HG02943 (cell line): ENCODE data around the gene KCND2.

Source experiments
- ATAC-seq: cut with Tn5 transposase; IDR thresholded peaks from one replicate; pipeline ENCODE4 v1.9.1; 2021; ENCODE audit warnings: mild to moderate bottlenecking, low read depth, moderate library complexity; ENCODE audit not compliant: unreplicated experiment

The KCND2 gene

GRCh38 chr7:120404042-120404441 lies 131.1 kb downstream of the KCND2 start:
- ATAC-seq = peak; percentile 43

GRCh38 chr7:120405652-120406051 lies 132.7 kb downstream of the KCND2 start:
- ATAC-seq = no peak

- no peak for ATAC-seq
These were observed 134.0 kb downstream of the KCND2 start for GRCh38 chr7:120407010-120407409.

GRCh38 chr7:120412139-120413050 lies 139.4 kb downstream of the KCND2 start:
- peak; percentile 68 for ATAC-seq

GRCh38 chr7:120413164-120413563 lies 140.2 kb downstream of the KCND2 start:
- ATAC-seq = no peak

GRCh38 chr7:120417244-120417979 lies 144.4 kb downstream of the KCND2 start:
- no peak for ATAC-seq

- ATAC-seq = peak; percentile 98
These were observed 148.2 kb downstream of the KCND2 start for GRCh38 chr7:120421151-120421651.

GRCh38 chr7:120431016-120431415 lies 158.0 kb downstream of the KCND2 start:
- no peak for ATAC-seq

- no peak for ATAC-seq
These were observed 163.6 kb downstream of the KCND2 start for GRCh38 chr7:120436487-120437060.

- peak; percentile 92 for ATAC-seq
These were observed 168.9 kb downstream of the KCND2 start for GRCh38 chr7:120441850-120442249.

GRCh38 chr7:120442838-120443237 lies 169.9 kb downstream of the KCND2 start:
- ATAC-seq = no peak

GRCh38 chr7:120444650-120445049 lies 171.7 kb downstream of the KCND2 start:
- no peak for ATAC-seq

- ATAC-seq = no peak
These were observed 172.3 kb downstream of the KCND2 start for GRCh38 chr7:120445276-120445675.

- ATAC-seq = no peak
These were observed 179.7 kb downstream of the KCND2 start for GRCh38 chr7:120452665-120453064.

GRCh38 chr7:120456699-120457098 lies 183.7 kb downstream of the KCND2 start:
- ATAC-seq = no peak

- no peak for ATAC-seq
These were observed 188.0 kb downstream of the KCND2 start for GRCh38 chr7:120460949-120461348.

- no peak for ATAC-seq
These were observed 190.0 kb downstream of the KCND2 start for GRCh38 chr7:120462991-120463390.

- ATAC-seq = no peak
These were observed 191.1 kb downstream of the KCND2 start for GRCh38 chr7:120464104-120464503.

GRCh38 chr7:120467676-120468075 lies 194.7 kb downstream of the KCND2 start:
- no peak for ATAC-seq

GRCh38 chr7:120468611-120469010 lies 195.6 kb downstream of the KCND2 start:
- ATAC-seq = no peak

- ATAC-seq = no peak
These were observed 199.9 kb downstream of the KCND2 start for GRCh38 chr7:120472892-120473291.
